Left colon (tissue), 2 donors: ENCODE data around the gene TBC1D14. TPM values are rescaled to one million over a fixed set of nuclear protein-coding genes. Genes with fewer than 3 reads are reported as not detected.
A peak's percentile ranks its signal among the peaks of the same experiment; 100 is the strongest.
"Not testable (repeated sequence)": the region's sequence is repeated elsewhere in the genome, so short reads cannot be mapped to it uniquely, and the experiment has no call there.

ENCODE experiments used
- ATAC-seq: fragments of 200-7000 bp; cut with Tn5 transposase; one replicate; pipeline ENCODE4 v1.9.1; 2020; ENCODE audit warnings: mild to moderate bottlenecking, moderate library complexity
- DNase-seq, 2 donors: peaks; one replicate each; pipeline ENCODE4 v3.0.0-alpha.2; 2020
- intact Hi-C, 2 donors: fragments of 100-400 bp; cut with DNase I in 1 of 2; cut with micrococcal nuclease in 1 of 2; formaldehyde crosslinking; loops; one replicate each; pipeline versions ENCODE4 v1.11.2 to v1.14.0; 2022; cut with DNase I, micrococcal nuclease
- total RNA-seq, 2 donors: library from RNA; stranded (reverse); fragmentation: NEBNext Ultra II Directional; extraction: Animal tissue kit (Norgen Biotek cat#: 25700); gene quantifications; one replicate each; pipeline ENCODE4 v1.2.1, GENCODE V29; 2021
- donor health status: DM: no; HTN: no; CAD: no.
- donor health status: DM: yes; HTN: yes; CAD: no.

Gene TBC1D14
- total RNA-seq, 2 donors from 2014 or later = 53.1 to 56.6 TPM

DNA sequence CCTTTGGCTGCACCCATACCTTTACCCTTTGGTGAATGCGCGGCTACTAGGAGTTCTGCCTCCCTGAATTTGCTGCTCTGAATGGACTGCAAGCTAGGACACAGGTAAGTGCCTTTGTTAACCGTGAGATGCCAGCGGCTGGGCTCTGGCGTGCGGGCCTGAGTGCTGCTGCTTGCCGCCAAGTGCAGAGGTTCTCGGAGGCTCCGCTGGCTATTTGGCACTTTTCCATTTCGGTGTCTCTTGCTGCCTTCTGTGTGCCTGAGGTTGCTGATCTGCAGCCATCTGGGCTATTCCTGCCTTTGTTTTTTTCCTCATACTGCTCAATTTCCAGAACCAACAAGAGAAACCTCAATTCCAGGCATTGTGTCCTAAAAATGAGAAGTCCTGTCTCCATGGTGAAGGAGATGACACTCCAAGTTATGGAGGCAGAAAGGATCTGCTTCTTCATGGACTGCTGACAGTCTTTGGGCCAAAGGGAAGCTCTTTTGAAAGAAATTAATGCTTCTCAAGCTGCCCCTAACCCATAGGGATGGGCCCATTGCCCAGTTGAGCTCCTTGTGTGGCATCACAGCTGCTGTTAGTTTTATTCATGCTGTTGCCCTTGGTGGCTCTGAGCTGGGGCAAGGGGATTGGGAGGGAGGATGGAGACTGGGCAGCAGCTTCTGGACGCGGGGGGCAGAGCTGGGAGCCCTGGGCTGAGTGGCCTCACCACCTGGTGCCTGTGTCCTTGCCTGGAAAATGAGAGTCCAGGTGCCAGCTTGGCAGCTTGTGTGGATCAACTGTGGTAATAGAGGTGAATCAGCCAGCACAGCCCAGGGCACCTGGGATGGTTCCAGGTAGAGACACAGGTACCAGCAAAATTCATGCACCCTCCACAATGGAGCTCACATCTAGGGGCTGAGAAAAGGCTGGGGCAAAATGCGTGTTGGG is 3.8 kb upstream of the TBC1D14 start:
- ATAC-seq (no peak), DNase-seq (no peak)
- intact Hi-C loops = no loop called here

DNA sequence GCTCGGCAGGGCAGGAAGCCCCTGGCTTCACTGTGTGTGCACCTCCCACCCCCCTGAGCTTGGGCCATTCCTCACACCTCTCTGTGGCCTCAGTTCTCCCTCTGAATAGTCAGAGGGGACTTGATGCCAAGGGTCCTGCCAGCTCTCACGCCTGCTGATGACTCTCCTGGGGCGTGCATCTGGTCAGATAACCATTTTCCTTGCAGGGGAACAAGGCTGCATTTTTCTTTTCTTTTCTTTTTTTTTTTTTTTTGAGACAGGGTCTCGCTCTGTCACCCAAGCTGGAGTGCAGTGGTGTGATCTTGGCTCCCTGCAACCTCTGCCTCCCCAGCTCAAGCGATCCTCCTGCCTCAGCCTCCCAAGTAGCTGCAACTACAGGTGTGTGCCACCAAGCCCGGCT is 3.1 kb upstream of the TBC1D14 start:
- DNase-seq, ATAC-seq, intact Hi-C loops: not testable (repeated sequence)

DNA sequence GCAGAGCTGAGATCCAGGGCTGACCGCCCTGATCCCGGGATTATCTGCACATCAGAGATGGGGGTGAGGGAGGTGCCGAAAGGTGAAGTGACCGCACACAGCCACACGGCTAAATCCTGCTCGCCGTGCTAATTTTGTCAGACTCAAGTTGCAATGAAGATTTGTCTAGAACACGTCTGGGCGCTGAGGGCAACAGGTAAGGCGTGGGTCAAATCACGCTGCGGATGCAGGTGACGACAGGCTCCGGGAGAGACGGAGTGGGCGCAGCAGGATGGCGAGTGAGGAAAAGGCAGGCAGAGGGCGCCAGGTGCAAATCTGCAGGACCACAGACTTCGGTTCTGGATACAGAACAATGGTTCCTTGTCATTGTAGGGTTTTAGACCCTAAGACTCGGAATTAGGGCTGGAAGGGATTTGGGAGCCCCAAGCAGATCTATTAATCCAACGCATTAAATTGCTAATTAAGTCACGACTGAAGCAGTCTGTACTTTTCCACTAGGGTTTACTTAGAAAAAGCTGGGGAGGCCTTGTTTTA is 1.9 kb upstream of the TBC1D14 start:
- intact Hi-C loops = no loop called here
- peak in 1 of 2 donors; percentile 75 for DNase-seq
- peak; percentile 38 for ATAC-seq

DNA sequence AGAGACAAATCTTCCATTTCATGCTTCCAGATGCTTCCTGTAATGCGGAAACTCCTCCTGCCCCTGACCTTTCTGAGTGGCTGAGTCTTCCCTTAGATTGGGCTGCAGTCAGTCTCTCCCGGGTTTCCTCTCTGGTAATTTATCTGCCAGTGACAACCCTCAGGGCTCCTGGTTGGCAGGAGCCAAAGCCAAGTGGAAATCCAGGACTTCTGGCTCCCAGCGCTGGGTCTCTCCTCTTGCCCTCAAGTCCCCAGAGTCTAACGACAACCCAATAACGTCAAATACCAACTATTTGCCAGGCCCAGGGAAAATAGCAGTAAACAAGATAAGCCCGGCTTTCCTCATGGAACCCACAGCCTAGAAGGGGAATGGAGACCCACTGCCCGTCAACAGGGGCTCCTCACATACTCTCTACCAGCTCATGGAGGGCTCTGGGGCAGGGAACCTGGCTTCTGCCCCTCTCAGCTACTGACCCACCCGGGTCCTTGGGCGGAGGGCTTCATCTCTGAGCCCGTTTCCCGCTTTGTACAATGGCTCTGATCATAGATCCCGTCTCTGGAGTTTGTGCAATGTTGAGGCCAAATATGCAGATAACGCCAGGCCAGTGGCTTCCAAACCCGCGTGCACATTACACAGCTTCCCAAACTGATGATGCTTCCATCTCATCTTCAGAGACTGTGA is 1.1 kb upstream of the TBC1D14 start:
- intact Hi-C loops = no loop called here
- DNase-seq = no peak

DNA sequence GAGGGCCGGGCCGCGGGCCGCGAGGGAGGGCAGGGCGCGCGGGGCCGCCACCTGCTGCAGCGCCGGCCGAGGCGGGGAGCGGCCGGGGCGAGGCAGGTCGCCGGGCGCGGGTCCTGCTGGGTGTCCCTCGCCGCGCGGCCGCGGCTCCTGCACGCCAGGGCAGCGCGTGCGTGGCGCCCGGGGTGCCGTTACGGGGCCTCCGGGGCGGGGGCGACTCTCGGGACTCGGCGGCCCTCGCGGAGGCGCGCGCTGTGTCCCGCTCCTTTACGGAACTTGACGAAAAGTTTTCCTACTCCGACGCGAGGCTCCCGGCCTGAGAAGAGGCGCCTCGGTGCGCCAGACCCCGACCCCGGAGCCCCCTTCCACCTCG is 329 bp downstream of the TBC1D14 start:
- DNase-seq (peak in 1 of 2 donors; percentile 65), ATAC-seq (peak; percentile 53)
- intact Hi-C loops = no loop called here

More for the DNA sequence above, 1.1 kb upstream of the TBC1D14 start:
- ATAC-seq = no peak

DNA sequence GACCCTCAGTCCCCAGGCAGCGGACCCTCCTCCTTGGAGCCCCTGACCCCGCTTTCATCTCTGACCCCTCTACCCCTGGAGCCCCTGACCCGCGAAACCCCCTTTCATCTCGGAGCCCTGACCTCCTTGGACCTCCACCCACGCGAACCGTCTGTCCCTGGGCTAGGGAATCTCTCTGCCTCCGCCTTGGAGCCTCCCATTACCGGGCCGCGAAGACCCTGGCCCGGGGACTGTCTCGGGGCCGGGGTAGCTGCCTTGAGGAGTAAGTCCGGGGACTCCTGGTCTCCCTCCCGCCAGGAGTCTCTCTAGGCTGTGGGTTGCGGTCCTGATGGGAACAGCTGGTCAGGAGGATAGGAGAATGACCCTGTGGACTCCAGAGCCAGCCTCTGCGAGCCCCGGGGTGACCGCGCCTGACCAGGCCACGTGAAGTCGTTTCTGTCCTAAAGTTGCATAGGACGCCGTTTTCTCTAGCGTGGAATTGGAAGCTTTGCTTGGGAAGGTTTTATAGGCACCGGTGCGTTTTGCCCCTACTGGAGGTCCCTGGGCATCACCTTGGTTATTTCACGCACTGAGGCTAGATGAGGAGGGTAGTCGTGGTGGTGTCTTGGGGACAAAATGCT is 824 bp downstream of the TBC1D14 start:
- ATAC-seq (peak; percentile 24), DNase-seq (peak in 1 of 2 donors; percentile 47)
- intact Hi-C loops = no loop called here

DNA sequence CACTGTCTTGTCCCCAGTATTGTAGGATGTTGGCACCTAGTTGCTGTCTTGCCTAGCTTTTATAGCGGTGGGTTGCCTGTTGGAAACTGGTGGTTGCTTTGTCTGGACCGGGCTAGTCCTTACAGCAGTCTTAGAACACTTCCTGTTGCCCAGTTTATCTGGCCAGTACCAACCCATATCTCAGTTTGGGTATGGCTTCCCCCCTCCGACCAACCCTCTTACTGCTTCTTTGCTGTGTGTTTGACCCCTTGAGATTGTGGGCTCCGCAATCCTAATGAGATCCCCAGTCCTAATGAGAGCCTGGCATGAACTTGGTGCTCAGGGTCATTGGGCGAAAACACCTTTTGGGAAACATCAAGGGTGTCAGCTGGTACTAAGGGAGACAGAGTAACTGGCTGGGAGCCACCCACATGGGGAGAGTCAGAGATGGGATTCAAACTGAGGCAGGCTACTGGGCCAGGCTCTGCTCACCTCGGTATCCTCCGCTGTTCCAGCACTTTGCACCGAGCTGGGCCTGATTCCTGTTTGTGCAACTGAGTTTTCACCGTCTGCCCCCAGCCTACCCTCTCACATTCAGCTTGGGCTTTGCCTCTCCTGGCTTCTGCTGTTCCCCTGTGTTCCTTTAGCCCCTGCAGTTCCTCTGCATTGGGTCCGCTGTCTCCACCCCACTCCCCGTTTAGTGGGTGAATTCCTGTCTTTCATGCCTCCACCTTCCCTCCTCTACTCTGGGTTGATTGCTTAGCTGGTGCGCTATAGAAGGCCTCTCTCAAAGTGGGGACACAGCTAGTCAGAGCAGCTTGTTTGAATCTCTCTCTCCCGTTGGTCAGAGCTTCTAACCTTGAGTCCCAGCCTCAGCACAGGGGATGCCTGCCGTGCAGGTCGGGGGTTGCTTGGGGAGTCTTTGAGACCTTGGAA is 1.6 kb downstream of the TBC1D14 start:
- DNase-seq (no peak), ATAC-seq (no peak)
- intact Hi-C loops = no loop called here

DNA sequence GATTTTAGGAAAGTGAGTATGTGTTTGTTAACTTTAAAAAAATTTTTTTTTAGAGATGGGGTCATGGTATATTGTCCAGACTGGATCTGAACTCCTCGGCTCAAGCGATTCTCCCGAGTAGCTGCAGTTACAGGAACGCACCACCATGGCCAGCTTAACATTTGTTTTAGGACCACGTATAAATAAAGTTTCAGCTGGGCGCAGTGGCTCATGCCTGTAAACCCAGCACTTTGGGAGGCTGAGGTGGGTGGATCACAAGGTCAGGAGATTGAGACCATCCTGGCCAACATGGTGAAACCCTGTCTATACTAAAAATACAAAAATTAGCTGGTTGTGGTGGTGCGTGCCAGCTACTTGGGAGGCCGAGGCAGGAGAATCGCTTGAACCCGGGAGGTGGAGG is 2.3 kb downstream of the TBC1D14 start:
- DNase-seq, intact Hi-C loops, ATAC-seq: not testable (repeated sequence)

DNA sequence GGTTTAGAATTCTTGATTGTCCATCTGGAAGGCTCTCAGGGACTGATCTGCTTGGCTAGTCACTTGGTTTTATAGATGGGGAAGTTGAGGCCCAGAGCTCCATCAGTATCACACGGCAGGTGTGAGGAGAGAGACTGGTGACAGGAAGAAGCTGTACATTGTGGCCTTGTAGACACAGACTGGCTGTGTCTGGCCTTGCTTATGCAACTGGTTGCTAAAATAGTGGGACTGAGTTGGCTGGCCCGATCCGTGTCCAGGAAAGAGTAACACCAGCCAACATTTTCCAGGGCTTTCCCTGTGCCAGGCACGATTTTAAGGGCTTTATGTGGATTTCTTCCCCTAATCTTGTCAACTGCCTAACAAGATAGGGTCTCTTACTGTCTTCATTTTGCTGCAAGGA is 2.8 kb downstream of the TBC1D14 start:
- intact Hi-C loops = no loop called here
- DNase-seq = no peak
- no peak for ATAC-seq

DNA sequence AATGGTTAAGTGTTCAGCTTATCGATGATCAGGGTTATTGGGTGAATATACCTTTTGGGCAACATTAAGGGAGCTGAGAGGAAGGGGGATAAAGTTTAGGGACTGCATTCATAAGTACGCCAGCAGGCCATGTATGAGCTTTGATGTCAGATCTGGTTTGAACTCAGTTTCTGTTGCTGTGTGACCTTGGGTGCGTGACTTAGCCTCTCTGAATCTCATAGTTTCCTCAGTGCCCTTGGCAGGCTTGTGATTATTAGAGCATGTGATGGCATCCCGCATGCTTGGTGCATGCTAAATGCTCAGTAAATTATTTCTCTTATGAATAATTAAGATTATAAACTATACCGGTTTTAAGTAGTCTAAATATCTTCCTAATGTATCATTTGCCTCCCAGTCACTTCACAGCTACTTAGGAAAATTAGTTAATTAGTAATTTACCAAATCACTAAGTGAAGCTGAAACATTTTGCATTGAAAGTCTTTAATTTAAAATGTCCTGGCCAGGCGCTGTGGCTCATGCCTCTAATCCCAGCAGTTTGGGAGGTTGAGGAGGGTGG is 3.8 kb downstream of the TBC1D14 start:
- DNase-seq (no peak), ATAC-seq (no peak)
- intact Hi-C loops = no loop called here

DNA sequence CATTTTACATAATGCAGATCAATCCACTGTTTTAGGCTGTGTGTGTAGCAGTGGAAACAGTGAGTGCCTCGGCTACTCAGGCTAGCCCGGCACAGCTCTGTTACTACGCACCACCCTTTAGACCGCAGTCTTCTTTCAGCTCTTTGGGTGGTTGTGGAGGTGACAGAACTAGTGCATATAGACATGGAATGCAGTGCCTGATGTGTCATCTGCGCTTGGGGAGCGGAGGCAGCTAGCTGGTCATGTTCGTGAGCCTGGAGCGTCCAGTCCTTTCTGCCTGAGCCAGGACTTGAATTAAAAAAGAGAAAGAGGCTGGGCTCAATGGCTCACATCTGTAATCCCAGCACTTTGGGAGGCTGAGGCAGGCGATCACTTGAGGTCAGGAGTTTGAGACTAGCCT is 4.8 kb downstream of the TBC1D14 start:
- DNase-seq (no peak), ATAC-seq (no peak)
- intact Hi-C loops = no loop called here

DNA sequence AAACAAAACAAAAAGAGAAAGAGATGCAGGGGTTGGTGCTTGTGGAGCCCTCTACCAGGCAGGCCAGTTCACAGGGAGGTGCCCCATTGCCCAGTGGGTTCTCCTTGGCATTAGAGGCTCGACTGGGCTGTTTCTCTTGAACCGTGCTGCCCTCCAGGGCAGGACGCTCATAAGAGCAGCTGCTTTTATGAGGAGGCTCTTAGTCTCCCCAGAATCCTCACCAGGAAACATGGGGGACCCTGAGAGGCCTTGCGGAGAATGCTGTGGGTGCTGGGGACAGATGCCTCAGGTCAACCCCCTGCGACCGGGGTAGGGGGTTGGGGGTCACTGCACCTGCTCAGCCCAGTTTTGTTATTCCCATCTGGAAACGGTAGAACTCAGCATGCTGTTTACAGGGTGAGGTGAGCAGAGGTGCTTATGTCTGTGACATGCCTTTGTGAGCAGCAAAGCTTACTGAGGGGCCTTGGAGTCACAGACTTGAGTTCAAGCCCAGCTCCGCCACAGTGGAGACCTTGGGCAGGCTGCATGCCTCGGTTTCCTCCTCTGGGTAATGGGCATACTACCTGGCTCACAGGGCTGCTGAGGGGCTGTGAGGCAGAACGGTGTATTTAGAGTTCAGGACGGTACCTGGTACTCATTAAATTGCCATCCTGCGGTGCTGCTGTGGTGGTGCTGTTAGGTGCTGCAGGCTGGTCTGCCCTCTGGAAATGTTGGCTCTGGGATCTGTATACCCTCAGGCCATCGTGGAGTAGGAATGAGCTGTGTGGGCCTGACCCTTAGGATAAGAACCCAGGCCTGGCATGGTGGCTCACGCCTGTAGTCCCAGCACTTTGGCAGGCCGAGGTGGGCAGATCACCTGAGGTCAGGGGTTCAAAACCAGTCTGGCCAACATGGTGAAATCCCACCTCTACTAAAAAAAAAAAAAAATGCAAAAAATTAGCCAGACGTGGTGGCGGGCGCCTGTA is 5.7 kb downstream of the TBC1D14 start:
- no peak for DNase-seq
- intact Hi-C loops = no loop called here
- no peak for ATAC-seq

DNA sequence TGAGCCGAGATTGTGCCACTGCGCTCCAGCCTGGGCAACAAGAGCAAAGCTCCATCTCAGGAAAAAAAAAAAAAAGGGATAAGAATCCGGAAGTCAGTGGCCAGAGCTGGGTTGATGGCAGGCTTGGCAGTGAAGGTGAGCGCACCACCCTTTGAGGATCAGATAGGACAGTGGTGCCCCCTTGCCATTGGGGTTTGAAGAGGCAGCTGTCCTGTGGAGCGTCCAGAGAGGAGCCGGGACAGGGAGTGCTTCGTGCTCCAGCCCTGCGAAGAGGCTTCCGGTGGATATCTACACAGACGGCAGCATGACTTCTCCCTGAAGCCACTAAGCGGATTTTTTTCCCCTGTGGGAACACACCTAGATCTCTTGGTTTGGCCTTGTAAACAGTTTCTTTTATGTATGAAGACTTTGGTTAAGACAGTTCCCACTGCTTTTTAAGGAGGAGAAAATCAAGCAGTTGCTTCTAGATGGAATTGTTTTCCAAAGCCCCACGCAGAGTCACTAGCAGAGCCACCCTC is 6.5 kb downstream of the TBC1D14 start:
- intact Hi-C loops = no loop called here
- ATAC-seq (peak; percentile 18), DNase-seq (peak in 1 of 2 donors; percentile 50)

DNA sequence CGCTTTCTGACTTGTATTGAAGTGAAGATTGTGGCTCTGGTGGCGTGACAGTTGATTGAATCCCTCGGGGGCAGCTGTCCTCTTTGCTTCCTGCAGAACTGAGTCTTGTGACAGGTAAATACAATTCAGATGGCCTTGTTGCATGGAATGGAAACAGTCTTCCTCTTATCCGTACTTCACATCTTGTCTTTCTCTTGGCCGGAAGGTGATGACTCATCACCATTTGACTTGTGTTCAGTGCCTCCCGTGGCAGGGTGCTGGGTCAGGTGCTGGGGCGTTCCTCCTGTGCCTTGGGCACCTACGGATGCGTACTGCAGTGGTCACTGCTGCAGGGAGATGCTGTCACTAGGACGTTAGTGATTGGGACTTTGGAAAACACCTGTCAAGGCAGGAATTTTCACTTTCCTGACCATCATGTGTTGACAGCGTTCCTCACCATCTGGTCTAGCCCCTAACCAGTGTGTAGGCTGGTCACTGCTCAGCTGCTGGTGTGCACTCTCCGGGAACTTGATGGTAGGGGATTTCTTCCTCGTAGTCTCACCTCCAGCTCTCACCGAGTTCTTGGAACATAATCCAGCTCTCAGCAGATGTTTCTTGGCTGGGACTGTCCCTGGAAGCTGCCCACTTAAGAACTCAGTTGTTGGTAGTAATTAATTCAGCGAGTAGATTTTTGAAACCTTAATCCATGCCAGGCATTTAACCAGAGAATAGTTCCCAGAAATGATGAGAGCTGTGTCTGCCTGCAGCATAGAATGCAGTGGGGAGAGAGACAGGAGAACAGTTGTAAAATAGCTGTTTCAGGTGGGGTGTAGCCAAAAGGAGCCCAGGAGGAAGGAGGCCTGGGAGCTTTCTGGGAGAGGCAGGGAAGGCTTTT is 7.2 kb downstream of the TBC1D14 start:
- intact Hi-C loops = no loop called here
- ATAC-seq (peak; percentile 66), DNase-seq (peak; percentile 71 to 92)

DNA sequence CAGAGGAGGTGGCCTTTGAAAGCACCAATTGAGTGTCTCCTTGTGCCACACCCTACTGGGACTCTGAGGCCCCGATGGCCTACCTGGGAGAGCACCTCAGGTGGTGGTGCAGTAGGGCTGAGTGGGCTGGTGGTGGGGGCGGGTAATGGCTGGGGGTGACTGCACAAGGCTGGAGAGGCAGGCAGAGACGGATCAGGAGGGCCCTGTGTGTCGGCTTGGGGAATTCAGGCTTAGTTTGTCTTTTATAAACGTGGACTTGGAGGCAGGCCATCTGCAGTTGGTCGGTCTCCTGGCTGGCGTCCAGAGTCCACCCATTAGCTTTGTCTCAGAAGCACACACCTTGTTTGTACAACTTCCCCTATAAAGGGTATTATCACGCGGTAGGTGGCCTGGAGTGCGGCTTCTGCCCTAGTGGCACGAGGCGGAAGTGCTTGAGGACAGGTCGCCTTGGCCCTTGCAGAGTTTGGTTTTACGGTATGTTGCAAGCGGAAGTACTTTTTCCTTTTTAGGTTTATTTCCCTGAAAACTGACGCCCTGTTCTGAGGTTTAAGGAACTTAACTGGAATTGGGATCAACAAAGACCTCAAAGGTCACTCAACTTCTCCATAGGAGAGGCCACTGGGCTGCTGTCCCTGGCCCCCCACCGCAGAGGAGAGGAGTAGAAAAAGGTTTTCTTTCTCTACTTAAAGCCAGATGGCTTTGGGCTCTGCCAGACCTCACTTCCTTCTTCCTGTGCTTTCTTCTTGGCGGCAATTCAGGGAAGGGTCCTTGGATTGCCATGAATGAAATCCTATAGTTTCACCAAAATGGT is 8.0 kb downstream of the TBC1D14 start:
- intact Hi-C loops = no loop called here
- DNase-seq (peak; percentile 94 to 96), ATAC-seq (peak; percentile 85)
